HepG2 (cell line): ENCODE results near the gene RGMA. TPM values are rescaled to one million over a fixed set of nuclear protein-coding genes. Genes with fewer than 3 reads are reported as not detected.
A peak's percentile ranks its signal among the peaks of the same experiment; 100 is the strongest.
"Not testable (repeated sequence)": the region's sequence is repeated elsewhere in the genome, so short reads cannot be mapped to it uniquely, and the experiment has no call there.

Experiments
- ATAC-seq: fragments of 200-7000 bp; cut with Tn5 transposase; 3 replicates; pipeline ENCODE4 v1.9.1; 2020; ENCODE audit warnings: mild to moderate bottlenecking, moderate library complexity
- BruUV-seq: library from RNA; stranded (reverse); fragments of 400-500 nt; replicated peaks from 2 replicates; lab custom pipeline; 2021; lab: Mats Ljungman, UMichigan
- CTCF ChIA-PET: fragments of 300-600 bp; formaldehyde crosslinking; extraction: SDS; loops from one replicate; lab custom pipeline; 2021; ENCODE audit warnings: low total read pairs, inconsistent platforms, low intra/inter-chr PET ratio; lab: Yijun Ruan, JAX
- POLR2A ChIA-PET: fragments of 350-600 bp; sonication (Branson Sonifier 250); formaldehyde crosslinking; loops from one replicate; lab custom pipeline; 2020; ENCODE audit warnings: antibody characterized with exemption, inconsistent platforms; lab: Yijun Ruan, JAX
- DNase-seq: peaks from one replicate; pipeline ENCODE4 v3.0.0-alpha.2; 2015; ENCODE audit warnings: low spot score
- FAIRE-seq: peaks from 3 replicates; lab custom pipeline; 2011; peaks lifted over from hg19 to GRCh38; lab: Jason Lieb, UNC
- H2AFZ ChIP-seq: one replicate; pipeline ENCODE4 v1.6.1; 2011; ENCODE audit warnings: low read length, inconsistent platforms
- H3K27ac ChIP-seq: fragments of 300-600 bp; 3 replicates; pipeline ENCODE4 v1.8.0; 2011; ENCODE audit warnings: mixed run types, mild to moderate bottlenecking, mixed read lengths, low read length, inconsistent platforms; ENCODE audit not compliant: insufficient read depth; ENCODE audit errors: extremely low read length
- H3K27me3 ChIP-seq, 2 experiments: fragments of 200-600 bp in 1 of 2; 2 replicates in 1 of 2; 3 replicates in 1 of 2; pipeline versions ENCODE4 v1.6.0 to v1.8.0; 2011; ENCODE audit warnings: low read length in 2 of 2, mild to moderate bottlenecking in 2 of 2, moderate library complexity in 2 of 2, inconsistent platforms in 1 of 2; ENCODE audit not compliant: insufficient read depth in 2 of 2, control insufficient read depth in 1 of 2
- H3K36me3 ChIP-seq, 2 experiments: fragments of 200-600 bp in 1 of 2; replicated peaks in 1 of 2; 2 replicates in 1 of 2; 3 replicates in 1 of 2; pipeline versions ENCODE4 v1.5.1 to v1.8.0; 2011; ENCODE audit warnings: low read length in 2 of 2, inconsistent platforms in 1 of 2; ENCODE audit not compliant: insufficient read depth in 2 of 2, control insufficient read depth in 1 of 2
- H3K4me1 ChIP-seq: 2 replicates; pipeline ENCODE4 v1.5.1; 2012; ENCODE audit warnings: low read length, inconsistent platforms; ENCODE audit not compliant: insufficient read depth
- H3K4me2 ChIP-seq: 2 replicates; pipeline ENCODE4 v1.6.0; 2011; ENCODE audit warnings: low read depth, low read length, inconsistent platforms
- H3K4me3 ChIP-seq, 3 experiments: fragments of 200-600 bp in 1 of 3; sonication (generic), shearing (Covaris generic) in 1 of 3; replicated peaks in 1 of 3; 2 replicates each; pipeline ENCODE4 v1.5.1; 2011 to 2016; ENCODE audit warnings: low read length in 3 of 3, inconsistent platforms in 2 of 3, low read depth in 2 of 3, mild to moderate bottlenecking in 2 of 3, control low read depth in 1 of 3, mixed read lengths in 1 of 3; ENCODE audit not compliant: insufficient read depth in 1 of 3
- H3K79me2 ChIP-seq: one replicate; pipeline ENCODE4 v1.6.1; 2011; ENCODE audit warnings: low read length, inconsistent platforms; ENCODE audit not compliant: insufficient read depth
- H3K9ac ChIP-seq: 2 replicates; pipeline ENCODE4 v1.6.0; 2011; ENCODE audit warnings: mild to moderate bottlenecking, low read depth, low read length, inconsistent platforms; ENCODE audit not compliant: insufficient read depth
- H3K9me3 ChIP-seq: 2 replicates; pipeline ENCODE4 v1.5.1; 2012; ENCODE audit warnings: mild to moderate bottlenecking, low read length
- H4K20me1 ChIP-seq: 2 replicates; pipeline ENCODE4 v1.6.0; 2011; ENCODE audit warnings: inconsistent platforms, mild to moderate bottlenecking, low read length, moderate library complexity; ENCODE audit not compliant: insufficient read depth
- BRCA1 ChIP-seq: sonication (generic); formaldehyde crosslinking; IDR thresholded peaks from 2 replicates; pipeline ENCODE4 v1.4.0; 2020; ENCODE audit warnings: missing genetic modification reagents
- EZH2 ChIP-seq: conservative IDR thresholded peaks from 2 replicates; pipeline ENCODE4 v1.6.1; 2012; ENCODE audit warnings: mild to moderate bottlenecking, low read depth, low read length, moderate library complexity
- RNF2 ChIP-seq: fragments of 450-650 bp; conservative IDR thresholded peaks from 2 replicates; pipeline ENCODE4 v1.6.1; 2016; ENCODE audit warnings: low read depth
- SPEN ChIP-seq: sonication (generic); formaldehyde crosslinking; IDR thresholded peaks from 2 replicates; pipeline ENCODE4 v1.5.1; 2020; ENCODE audit warnings: low read depth, mild to moderate bottlenecking, missing genetic modification reagents
- TAF15 ChIP-seq: fragments of 200-400 bp; formaldehyde crosslinking; IDR thresholded peaks from one replicate; pipeline ENCODE4 v1.6.1; 2018; ENCODE audit warnings: mild to moderate bottlenecking, low read depth, low read length; ENCODE audit not compliant: poor library complexity, severe bottlenecking
- ZNF644 ChIP-seq: IDR thresholded peaks from 2 replicates; pipeline ENCODE4 v1.6.1; 2016; ENCODE audit warnings: low read depth
- ZNF746 ChIP-seq: sonication (generic); formaldehyde crosslinking; IDR thresholded peaks from 2 replicates; pipeline ENCODE4 v1.8.0; 2022; ENCODE audit warnings: mild to moderate bottlenecking, missing genetic modification reagents
- WGBS: methylation state at CpG from one replicate; pipeline ENCODE4 v1.1.6; 2017; ENCODE audit warnings: low lambda C conversion rate; 5-methylcytosine and 5-hydroxymethylcytosine counted together
- in situ Hi-C: cut with HindIII; loops from 2 replicates; pipeline ENCODE4 v1.10.0; 2017; ENCODE audit warnings: low pct_unique_long_range_greater_than_20kb; ENCODE audit not compliant: extremely low pct_ligation_motif_present
- intact Hi-C: fragments of 100-400 bp; cut with micrococcal nuclease; formaldehyde crosslinking; loops from one replicate; pipeline ENCODE4 v1.10.0; 2022; ENCODE audit not compliant: unreplicated experiment
- polyA plus RNA-seq, 8 experiments: library from polyadenylated mRNA; depleted of rRNA in 3 of 8; stranded (reverse) in 7 of 8; unstranded in 1 of 8; fragments of >200 nt; fragmentation: Illumina TruSeq in 4 of 8; extraction: Trizol in 4 of 8; gene quantifications; 2 replicates each; pipeline versions ENCODE4 v1.2.1 to v1.2.3, GENCODE V29; 2011 to 2016; ENCODE audit warnings: low read depth in 4 of 8, missing spikeins in 1 of 8, mixed read lengths in 1 of 8; ENCODE audit not compliant: insufficient read depth in 1 of 8
- total RNA-seq, 5 experiments: library from RNA; depleted of rRNA; stranded (reverse); fragments of >200 nt; fragmentation: Illumina TruSeq; extraction: Trizol; gene quantifications; 2 replicates each; pipeline ENCODE4 v1.2.3, GENCODE V29; 2016; ENCODE audit warnings: low read depth in 1 of 5
- TF ChIP-seq, protein P1 (sequence below): sonication (generic); formaldehyde crosslinking; conservative IDR thresholded peaks from 2 replicates; pipeline ENCODE4 v1.8.0; 2022; ENCODE audit warnings: missing genetic modification reagents

RGMA gene
- total and polyA plus RNA-seq, 2 of the 13 experiments (the other 11 are each of a cell fraction or from before 2014, with no cell fraction given): not detected

GRCh38 chr15:93063796-93064690 lies 25.0 kb downstream of the RGMA start:
- Histone ChIP-seq H3K79me2 (no peaks in the 10 kb centered on the region), H3K4me2 (no peak overlapping the region), H4K20me1 (no peaks in the 10 kb centered on the region)
- TF ChIP-seq RNF2: no peak
- TF ChIP-seq EZH2: 0 out of 2 replicates have a peak, but pooled peaks have one; percentile 40
- TF ChIP-seq, all 625 proteins: peak for 1
- ATAC-seq (no peak), DNase-seq (no peak), FAIRE-seq (no peak)
- no TSS peak for BruUV-seq
- no peak overlapping the region for H3K4me3 ChIP-seq
- in situ Hi-C loops (no loop called here), intact Hi-C loops (no loop called here)
- no peaks in the 10 kb centered on the region for H3K4me1 ChIP-seq
- no peaks in the 10 kb centered on the region for H3K9me3 ChIP-seq
- ChIA-PET POLR2A (no interaction called here), CTCF (no interaction called here)
- no peak overlapping the region for H3K9ac ChIP-seq
- H3K27ac ChIP-seq: no peak overlapping the region
- H2AFZ ChIP-seq: no peak overlapping the region
- WGBS: 18% methylated on average over 15 of the region's 23 CpGs
- H3K36me3 ChIP-seq: no peaks in the 10 kb centered on the region
- H3K27me3 ChIP-seq: peaks cover 18 to 68% of the 10 kb centered on the region in 2 experiments

DNA sequence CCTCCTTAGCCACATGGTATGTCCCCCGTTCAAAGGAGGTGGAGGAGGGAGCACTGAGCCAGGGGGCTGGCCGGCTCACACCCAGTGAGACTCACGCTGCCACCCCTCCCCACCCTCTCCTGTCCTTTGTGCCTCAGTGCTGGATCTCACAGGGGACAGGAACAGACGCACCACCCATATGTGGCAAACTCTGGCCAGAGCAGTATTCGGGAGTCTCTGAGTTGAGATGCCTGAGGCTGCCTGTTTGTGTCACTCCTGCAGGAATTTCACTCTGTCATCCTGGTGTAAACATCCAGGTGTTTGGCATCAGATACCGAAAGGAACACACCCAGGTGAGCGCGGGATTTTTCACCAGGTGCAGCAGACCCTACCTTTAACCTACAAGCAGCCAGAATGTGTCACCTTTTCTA lies 25.7 kb downstream of the RGMA start:
- TF ChIP-seq ZNF746 (CRISPR knock-in tag) (no peak), ZNF644 (CRISPR knock-in tag) (no peak), BRCA1 (CRISPR knock-in tag) (no peak), SPEN (no peak), TAF15 (no peak)
- TF ChIP-seq, protein P1, sequence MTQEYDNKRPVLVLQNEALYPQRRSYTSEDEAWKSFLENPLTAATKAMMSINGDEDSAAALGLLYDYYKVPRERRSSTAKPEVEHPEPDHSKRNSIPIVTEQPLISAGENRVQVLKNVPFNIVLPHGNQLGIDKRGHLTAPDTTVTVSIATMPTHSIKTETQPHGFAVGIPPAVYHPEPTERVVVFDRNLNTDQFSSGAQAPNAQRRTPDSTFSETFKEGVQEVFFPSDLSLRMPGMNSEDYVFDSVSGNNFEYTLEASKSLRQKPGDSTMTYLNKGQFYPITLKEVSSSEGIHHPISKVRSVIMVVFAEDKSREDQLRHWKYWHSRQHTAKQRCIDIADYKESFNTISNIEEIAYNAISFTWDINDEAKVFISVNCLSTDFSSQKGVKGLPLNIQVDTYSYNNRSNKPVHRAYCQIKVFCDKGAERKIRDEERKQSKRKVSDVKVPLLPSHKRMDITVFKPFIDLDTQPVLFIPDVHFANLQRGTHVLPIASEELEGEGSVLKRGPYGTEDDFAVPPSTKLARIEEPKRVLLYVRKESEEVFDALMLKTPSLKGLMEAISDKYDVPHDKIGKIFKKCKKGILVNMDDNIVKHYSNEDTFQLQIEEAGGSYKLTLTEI (CRISPR knock-in tag): no peak
- H2AFZ ChIP-seq: no peak overlapping the region
- in situ Hi-C loops: no loop called here
- FAIRE-seq (no peak), ATAC-seq (no peak), DNase-seq (no peak)
- no peaks in the 10 kb centered on the region for H3K79me2 ChIP-seq
- ChIA-PET CTCF (no interaction called here), POLR2A (no interaction called here)
- no peaks in the 10 kb centered on the region for H3K36me3 ChIP-seq
- no peaks in the 10 kb centered on the region for H3K4me1 ChIP-seq
- intact Hi-C loops: no loop called here
- H4K20me1 ChIP-seq: no peaks in the 10 kb centered on the region
- peaks cover 16 to 68% of the 10 kb centered on the region in 2 experiments for H3K27me3 ChIP-seq
- 19% methylated on average over 5 of the region's 8 CpGs for WGBS
- no peak overlapping the region for H3K4me2 ChIP-seq
- H3K4me3 ChIP-seq: no peak overlapping the region
- BruUV-seq: no TSS peak
- H3K9me3 ChIP-seq: no peaks in the 10 kb centered on the region
- no peak overlapping the region for H3K27ac ChIP-seq
- H3K9ac ChIP-seq: no peak overlapping the region

DNA sequence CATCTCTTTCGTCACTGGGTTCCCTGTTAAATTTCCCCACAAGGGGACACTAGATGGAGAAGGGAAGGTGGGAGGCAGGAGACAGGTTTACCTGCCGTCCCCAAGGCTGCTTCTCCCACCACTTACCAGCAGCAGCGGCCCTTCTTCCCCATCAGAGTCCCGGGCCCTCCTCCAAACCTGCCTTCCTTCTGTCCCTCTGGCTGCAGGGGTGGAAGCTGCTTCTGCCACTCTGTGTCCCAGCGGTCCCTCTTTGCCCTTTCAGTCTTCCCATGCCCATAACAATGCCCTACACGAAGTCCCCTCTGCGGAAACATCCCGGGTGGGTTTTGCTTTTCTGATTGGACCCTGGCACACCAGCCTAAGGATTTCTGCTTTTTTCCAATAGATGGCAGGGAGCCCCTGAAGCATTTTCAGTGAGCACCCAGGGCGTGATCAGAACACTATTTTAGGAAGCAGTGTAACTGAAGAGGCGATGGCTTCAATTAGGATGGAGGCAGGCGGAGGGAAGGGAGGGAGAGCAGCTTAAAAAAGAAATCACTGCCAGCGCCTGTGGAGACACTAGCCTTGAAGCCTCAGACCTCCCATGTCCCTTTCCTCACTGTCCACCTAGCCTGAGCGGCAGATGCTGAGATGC lies 26.3 kb downstream of the RGMA start:
- ATAC-seq, H3K79me2 ChIP-seq, H3K9ac ChIP-seq, BruUV-seq, H3K9me3 ChIP-seq, H4K20me1 ChIP-seq, FAIRE-seq, CTCF ChIA-PET, H3K4me1 ChIP-seq, H3K36me3 ChIP-seq, POLR2A ChIA-PET, intact Hi-C loops, H3K27ac ChIP-seq, H3K4me3 ChIP-seq, in situ Hi-C loops, DNase-seq, H3K4me2 ChIP-seq, H2AFZ ChIP-seq: not testable (repeated sequence)
- WGBS: 7% methylated on average over 12 of the region's 13 CpGs
- H3K27me3 ChIP-seq: peaks cover 16 to 70% of the 10 kb centered on the region in 2 experiments
